ENCODE data around the gene APPL2. TPM values are rescaled to one million over a fixed set of nuclear protein-coding genes. Genes with fewer than 3 reads are reported as not detected.

APPL2 gene
- total RNA-seq, 1 experiment from 2014 or later: 42.2 TPM

- Histone ChIP-seq H2AFZ (ENCODE audit: low read length) (no peak overlapping the region), H3K4me1 (ENCODE audit: insufficient read depth, low read length) (no peaks in the 10 kb centered on the region), H3F3A (ENCODE audit: low read length, unreplicated experiment) (no peaks in the 10 kb centered on the region), H3K36me3 (ENCODE audit: low read depth, low read length) (no peaks in the 10 kb centered on the region), H3K4me2 (ENCODE audit: low read length) (no peak overlapping the region), H3K79me2 (ENCODE audit: low read length) (no peaks in the 10 kb centered on the region), H3K9ac (ENCODE audit: low read length) (no peak overlapping the region), H3K27ac (ENCODE audit: low read length) (no peak overlapping the region), H3K9me2 (replicated peaks; ENCODE audit: low read length) (no peaks in the 10 kb centered on the region), H4K20me1 (ENCODE audit: low read length) (no peaks in the 10 kb centered on the region), H3K27me3 (ENCODE audit: low read length) (no peaks in the 10 kb centered on the region), H3K9me3 (ENCODE audit: low read length) (no peaks in the 10 kb centered on the region), H3K4me3 (ENCODE audit: low read length) (no peak overlapping the region)
- BruUV-seq (replicated peaks): no TSS peak
- ChIA-PET CTCF (no interaction called here), POLR2A (ENCODE audit: unreplicated experiment) (no interaction called here)
- TF ChIP-seq EZH2phosphoT487 (IDR thresholded peaks at IDR 0.05; ENCODE audit: borderline replicate concordance, low read length) (no peak), EZH2 (IDR thresholded peaks at IDR 0.05; ENCODE audit: low read length, unreplicated experiment) (no peak), CTCF (conservative IDR thresholded peaks at IDR 0.05; ENCODE audit: low read depth, low read length) (no peak)
- DNase-seq (no peak), ATAC-seq (no peak)
- intact Hi-C loops (cut with micrococcal nuclease): no loop called here
Observed at GRCh38 chr12:105270671-105271255, 34.8 kb upstream of the APPL2 start.

GRCh38 chr12:105267711-105268110, 31.7 kb upstream of the APPL2 start:
- TF ChIP-seq EZH2 (IDR thresholded peaks at IDR 0.05; ENCODE audit: low read length, unreplicated experiment): no peak
- TF ChIP-seq EZH2phosphoT487 (IDR thresholded peaks at IDR 0.05; ENCODE audit: borderline replicate concordance, low read length): no peak
- no peak for TF ChIP-seq CTCF (conservative IDR thresholded peaks at IDR 0.05; ENCODE audit: low read depth, low read length)
- H3K9me2 ChIP-seq (replicated peaks; ENCODE audit: low read length): no peaks in the 10 kb centered on the region
- H3K4me1 ChIP-seq (ENCODE audit: insufficient read depth, low read length): no peaks in the 10 kb centered on the region
- no peak overlapping the region for H3K4me3 ChIP-seq (ENCODE audit: low read length)
- H3K27me3 ChIP-seq (ENCODE audit: low read length): no peaks in the 10 kb centered on the region
- intact Hi-C loops (cut with micrococcal nuclease): no loop called here
- POLR2A ChIA-PET (ENCODE audit: unreplicated experiment): no interaction called here
- no peak overlapping the region for H3K4me2 ChIP-seq (ENCODE audit: low read length)
- no peaks in the 10 kb centered on the region for H3K9me3 ChIP-seq (ENCODE audit: low read length)
- DNase-seq: no peak
- H2AFZ ChIP-seq (ENCODE audit: low read length): no peak overlapping the region
- ATAC-seq: no peak
- H3K36me3 ChIP-seq (ENCODE audit: low read depth, low read length): no peaks in the 10 kb centered on the region
- H3K79me2 ChIP-seq (ENCODE audit: low read length): no peaks in the 10 kb centered on the region
- CTCF ChIA-PET: no interaction called here
- no TSS peak for BruUV-seq (replicated peaks)
- no peaks in the 10 kb centered on the region for H3F3A ChIP-seq (ENCODE audit: low read length, unreplicated experiment)
- no peak overlapping the region for H3K27ac ChIP-seq (ENCODE audit: low read length)
- no peak overlapping the region for H3K9ac ChIP-seq (ENCODE audit: low read length)
- no peaks in the 10 kb centered on the region for H4K20me1 ChIP-seq (ENCODE audit: low read length)

- ATAC-seq (no peak), DNase-seq (no peak)
- H3K27ac ChIP-seq (ENCODE audit: low read length): no peak overlapping the region
- no peaks in the 10 kb centered on the region for H3K36me3 ChIP-seq (ENCODE audit: low read depth, low read length)
- H4K20me1 ChIP-seq (ENCODE audit: low read length): no peaks in the 10 kb centered on the region
- POLR2A ChIA-PET (ENCODE audit: unreplicated experiment): no interaction called here
- BruUV-seq (replicated peaks): no TSS peak
- no peaks in the 10 kb centered on the region for H3K27me3 ChIP-seq (ENCODE audit: low read length)
- no peak overlapping the region for H3K9ac ChIP-seq (ENCODE audit: low read length)
- H3K4me2 ChIP-seq (ENCODE audit: low read length): no peak overlapping the region
- no peaks in the 10 kb centered on the region for H3K79me2 ChIP-seq (ENCODE audit: low read length)
- no peak overlapping the region for H3K4me3 ChIP-seq (ENCODE audit: low read length)
- CTCF ChIA-PET: no interaction called here
- no peaks in the 10 kb centered on the region for H3F3A ChIP-seq (ENCODE audit: low read length, unreplicated experiment)
- no peaks in the 10 kb centered on the region for H3K9me3 ChIP-seq (ENCODE audit: low read length)
- TF ChIP-seq CTCF (conservative IDR thresholded peaks at IDR 0.05; ENCODE audit: low read depth, low read length) (no peak), EZH2 (IDR thresholded peaks at IDR 0.05; ENCODE audit: low read length, unreplicated experiment) (no peak), EZH2phosphoT487 (IDR thresholded peaks at IDR 0.05; ENCODE audit: borderline replicate concordance, low read length) (no peak)
- H3K9me2 ChIP-seq (replicated peaks; ENCODE audit: low read length): no peaks in the 10 kb centered on the region
- intact Hi-C loops (cut with micrococcal nuclease): no loop called here
- no peak overlapping the region for H2AFZ ChIP-seq (ENCODE audit: low read length)
- H3K4me1 ChIP-seq (ENCODE audit: insufficient read depth, low read length): no peaks in the 10 kb centered on the region
Observed at GRCh38 chr12:105264771-105265170, 28.8 kb upstream of the APPL2 start.
